Osteocyte (in vitro differentiated cells): Measurements from ENCODE around the gene STAU1. TPM values are rescaled to one million over a fixed set of nuclear protein-coding genes. Genes with fewer than 3 reads are reported as not detected.

Experiments
- DNase-seq: peaks from one replicate; pipeline ENCODE4 v3.0.0; 2021; ENCODE audit warnings: mixed read lengths; ENCODE audit not compliant: unreplicated experiment; ENCODE audit errors: extremely low spot score
- H3K27ac Mint-ChIP-seq: one replicate; pipeline ENCODE4 v1.8.0; 2021; ENCODE audit warnings: mild to moderate bottlenecking, mixed read lengths; ENCODE audit not compliant: unreplicated experiment
- H3K27me3 Mint-ChIP-seq: one replicate; pipeline ENCODE4 v1.8.0; 2021; ENCODE audit warnings: mixed read lengths; ENCODE audit not compliant: unreplicated experiment
- H3K36me3 Mint-ChIP-seq: one replicate; pipeline ENCODE4 v1.8.0; 2021; ENCODE audit warnings: mixed read lengths; ENCODE audit not compliant: unreplicated experiment
- H3K4me1 Mint-ChIP-seq: one replicate; pipeline ENCODE4 v1.8.0; 2021; ENCODE audit warnings: mixed read lengths; ENCODE audit not compliant: unreplicated experiment
- H3K4me3 Mint-ChIP-seq: one replicate; pipeline ENCODE4 v1.8.0; 2021; ENCODE audit warnings: mild to moderate bottlenecking, moderate library complexity, mixed read lengths; ENCODE audit not compliant: unreplicated experiment
- H3K9me3 Mint-ChIP-seq: one replicate; pipeline ENCODE4 v1.8.0; 2021; ENCODE audit warnings: mixed read lengths; ENCODE audit not compliant: unreplicated experiment
- total RNA-seq: library from RNA; stranded (reverse); gene quantifications from 2 replicates; pipeline ENCODE4 v1.2.1, GENCODE V29; 2021
- TF ChIP-seq, protein P1 (sequence below): fragments of 200-600 bp; sonication (generic); IDR thresholded peaks from 2 replicates; pipeline ENCODE4 v1.5.0; 2021; ENCODE audit warnings: antibody characterized with exemption, mild to moderate bottlenecking, moderate library complexity

The STAU1 gene
- total RNA-seq, 1 donor from 2014 or later, result 83.1 TPM

DNA sequence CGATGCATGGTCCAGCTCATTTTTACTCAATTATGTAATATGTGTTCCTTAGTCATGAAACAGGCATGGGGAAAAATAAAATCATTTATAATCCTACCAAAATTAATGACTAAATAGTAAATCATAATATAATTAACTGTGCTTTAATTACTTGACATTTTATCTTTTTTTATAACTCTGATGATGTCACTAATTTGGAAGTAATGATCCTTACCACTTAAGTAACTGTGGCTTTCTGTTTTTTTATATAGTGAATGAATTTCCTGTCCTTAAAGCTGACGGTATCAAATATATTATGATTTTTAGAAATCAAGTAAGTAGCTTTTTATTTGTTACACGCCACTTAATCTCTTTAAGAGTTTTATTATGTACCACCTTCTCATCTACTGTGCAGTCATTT is 109.8 kb downstream of the STAU1 start:
- H3K27me3 Mint-ChIP-seq, result no peaks in the 10 kb centered on the region
- H3K36me3 Mint-ChIP-seq, result peaks cover 32% of the 10 kb centered on the region
- H3K4me3 Mint-ChIP-seq, result no peak overlapping the region
- TF ChIP-seq, protein P1, sequence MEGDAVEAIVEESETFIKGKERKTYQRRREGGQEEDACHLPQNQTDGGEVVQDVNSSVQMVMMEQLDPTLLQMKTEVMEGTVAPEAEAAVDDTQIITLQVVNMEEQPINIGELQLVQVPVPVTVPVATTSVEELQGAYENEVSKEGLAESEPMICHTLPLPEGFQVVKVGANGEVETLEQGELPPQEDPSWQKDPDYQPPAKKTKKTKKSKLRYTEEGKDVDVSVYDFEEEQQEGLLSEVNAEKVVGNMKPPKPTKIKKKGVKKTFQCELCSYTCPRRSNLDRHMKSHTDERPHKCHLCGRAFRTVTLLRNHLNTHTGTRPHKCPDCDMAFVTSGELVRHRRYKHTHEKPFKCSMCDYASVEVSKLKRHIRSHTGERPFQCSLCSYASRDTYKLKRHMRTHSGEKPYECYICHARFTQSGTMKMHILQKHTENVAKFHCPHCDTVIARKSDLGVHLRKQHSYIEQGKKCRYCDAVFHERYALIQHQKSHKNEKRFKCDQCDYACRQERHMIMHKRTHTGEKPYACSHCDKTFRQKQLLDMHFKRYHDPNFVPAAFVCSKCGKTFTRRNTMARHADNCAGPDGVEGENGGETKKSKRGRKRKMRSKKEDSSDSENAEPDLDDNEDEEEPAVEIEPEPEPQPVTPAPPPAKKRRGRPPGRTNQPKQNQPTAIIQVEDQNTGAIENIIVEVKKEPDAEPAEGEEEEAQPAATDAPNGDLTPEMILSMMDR, result no peak
- no peak overlapping the region for H3K27ac Mint-ChIP-seq
- no peaks in the 10 kb centered on the region for H3K9me3 Mint-ChIP-seq
- H3K4me1 Mint-ChIP-seq, result no peaks in the 10 kb centered on the region
- no peak for DNase-seq

DNA sequence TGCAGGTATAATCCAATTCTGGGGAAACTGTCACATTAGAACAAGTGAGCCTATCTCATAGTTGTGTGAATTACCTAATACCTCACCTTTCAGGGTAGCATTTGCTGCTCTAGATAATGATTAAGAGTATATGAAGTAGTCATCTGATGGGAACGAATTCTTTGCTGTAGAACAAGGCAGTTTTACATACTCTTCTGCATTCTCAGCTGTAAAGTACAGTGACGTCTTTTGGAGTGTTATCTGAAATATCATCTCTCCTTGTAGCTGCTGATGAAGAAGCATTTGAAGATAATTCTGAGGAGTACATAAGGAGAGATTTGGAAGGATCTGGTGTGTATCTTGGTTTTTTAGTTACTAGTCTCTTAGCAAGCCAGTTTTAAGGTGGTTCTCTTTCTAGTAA is 113.6 kb downstream of the STAU1 start:
- no peaks in the 10 kb centered on the region for H3K4me1 Mint-ChIP-seq
- no peak overlapping the region for H3K4me3 Mint-ChIP-seq
- H3K27ac Mint-ChIP-seq, result no peak overlapping the region
- no peaks in the 10 kb centered on the region for H3K27me3 Mint-ChIP-seq
- TF ChIP-seq, protein P1, result no peak
- H3K9me3 Mint-ChIP-seq, result no peaks in the 10 kb centered on the region
- no peak for DNase-seq
- H3K36me3 Mint-ChIP-seq, result peaks cover 27% of the 10 kb centered on the region

Other genes with a start within 250 kb of the STAU1 start
- gene CSE1L, start 142.0 kb downstream of the STAU1 start, total RNA-seq, result 48.6 and 49.0 TPM in 2 replicates
- gene DDX27, start 31.1 kb upstream of the STAU1 start, total RNA-seq, result 30.5 and 34.1 TPM in 2 replicates
- gene ZNFX1, start 89.7 kb upstream of the STAU1 start, total RNA-seq, result 48.1 and 51.6 TPM in 2 replicates